GM18520 (cell line): ENCODE data around the gene PCK1.

Experiments used
- ATAC-seq: cut with Tn5 transposase; IDR thresholded peaks from one replicate; pipeline ENCODE4 v1.9.1; 2021; ENCODE audit not compliant: unreplicated experiment

PCK1 gene

DNA sequence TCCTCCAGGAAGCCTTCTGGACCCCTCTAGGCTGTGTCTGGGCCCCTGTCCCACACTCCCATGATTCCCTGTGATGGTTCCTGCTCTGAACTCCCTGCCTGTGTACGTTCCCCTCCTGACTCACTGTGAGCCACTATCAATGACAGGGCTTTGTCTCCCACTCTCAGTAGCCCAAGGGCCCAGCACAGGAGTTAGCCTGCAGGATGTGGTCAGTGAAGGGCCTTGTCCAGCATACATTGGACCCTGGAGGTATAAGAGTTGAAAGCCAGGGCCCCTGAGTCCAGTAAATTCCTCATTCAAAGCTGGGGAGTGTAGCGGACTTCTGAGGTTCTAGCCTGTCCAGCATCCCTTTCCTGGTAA, 40.3 kb downstream of the PCK1 start:
- ATAC-seq, result no peak

DNA sequence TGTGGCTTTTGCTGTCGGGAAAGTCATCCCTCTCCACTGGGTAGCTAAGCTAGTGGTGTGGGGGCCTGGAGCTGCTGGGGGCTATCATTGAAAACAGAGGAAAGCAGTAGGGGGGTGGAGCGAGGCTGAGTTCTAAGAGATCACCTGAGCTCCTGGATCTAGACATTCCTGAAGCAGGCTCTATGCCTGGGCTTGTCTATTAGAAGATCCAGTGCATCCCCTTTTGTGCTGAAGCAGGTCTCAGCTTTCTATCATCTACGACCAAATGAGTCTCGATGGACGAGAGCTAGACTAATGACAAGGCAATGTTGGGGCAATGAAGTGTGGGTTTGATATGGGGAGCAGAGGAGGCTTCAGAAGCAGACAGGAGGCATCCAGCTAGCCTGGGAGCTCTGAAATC, 40.8 kb downstream of the PCK1 start:
- ATAC-seq, result no peak

DNA sequence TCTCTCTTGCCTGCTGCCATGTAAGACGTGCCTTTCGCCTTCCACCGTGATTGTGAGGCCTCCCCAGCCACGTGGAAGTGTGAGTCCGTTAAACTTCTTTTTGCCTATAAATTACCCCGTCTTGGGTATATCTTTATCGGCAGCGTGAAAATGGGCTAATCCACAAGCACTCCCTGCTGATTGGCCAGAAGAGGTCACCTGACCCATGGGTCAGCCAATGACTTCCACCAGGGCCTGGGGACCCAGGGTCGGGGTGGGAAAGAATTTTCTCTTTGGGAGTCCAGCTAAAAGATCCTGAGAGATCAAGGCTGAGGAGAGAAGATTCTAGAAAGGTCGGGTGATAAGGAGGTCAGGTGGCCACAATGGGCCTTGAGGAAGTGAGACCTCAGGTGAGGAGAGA, 42.2 kb downstream of the PCK1 start:
- no peak for ATAC-seq

DNA sequence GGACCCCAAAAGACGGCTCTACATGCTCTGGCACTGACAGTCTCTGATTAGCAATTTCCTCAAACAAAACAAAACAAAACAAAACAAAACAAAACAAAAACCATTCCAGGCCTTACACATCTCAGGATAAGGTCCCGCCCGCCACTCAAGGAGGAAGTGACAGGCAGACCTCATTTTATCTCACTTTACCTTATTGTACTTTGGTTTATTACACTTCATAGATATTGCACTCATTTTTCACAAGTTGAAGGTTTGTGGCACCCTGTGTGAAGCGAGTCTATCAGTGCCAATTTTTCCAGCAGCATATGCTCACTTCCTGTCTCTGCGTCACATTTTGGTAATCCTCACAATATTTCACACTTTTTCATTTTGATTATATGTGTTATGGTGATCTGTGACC, 44.1 kb downstream of the PCK1 start:
- no peak for ATAC-seq

DNA sequence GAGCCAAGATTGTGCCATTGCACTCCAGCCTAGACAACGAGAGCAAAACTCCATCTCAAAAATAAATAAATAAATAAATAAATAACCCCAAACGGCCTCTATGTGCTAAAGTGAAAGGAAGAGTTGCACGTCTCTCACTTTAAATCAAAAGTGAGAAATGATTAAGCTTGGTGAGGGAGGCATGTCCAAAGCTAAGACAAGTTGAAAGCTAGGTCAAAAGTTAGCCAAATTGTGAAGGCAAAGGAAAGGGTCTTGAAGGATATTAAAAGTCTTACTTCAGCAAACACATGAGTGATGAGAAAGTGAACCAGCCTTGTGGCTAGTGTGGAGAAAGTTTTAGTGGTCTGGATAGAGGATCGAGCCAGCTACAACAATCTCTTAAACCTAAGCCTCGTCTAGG, 45.0 kb downstream of the PCK1 start:
- ATAC-seq, result no peak

DNA sequence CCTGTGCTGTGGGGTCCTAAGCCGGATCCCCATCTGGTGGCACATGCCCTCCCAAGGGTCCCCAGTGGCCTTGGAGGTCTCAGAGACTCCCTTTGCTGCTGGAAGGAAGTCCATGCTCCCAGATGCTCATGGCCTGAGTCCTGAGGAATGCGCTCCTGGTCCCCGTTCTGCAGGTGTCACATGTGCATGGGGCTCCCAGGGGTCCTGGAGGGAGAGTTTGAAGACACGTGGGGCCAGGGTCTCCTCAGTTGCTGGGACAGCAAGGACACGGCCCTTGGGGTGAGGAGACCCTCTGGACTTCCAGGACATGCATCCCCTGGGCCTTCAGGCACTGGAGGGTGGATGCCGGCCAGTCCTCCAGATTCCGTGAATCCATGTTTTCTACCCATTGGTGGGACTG, 47.6 kb downstream of the PCK1 start:
- no peak for ATAC-seq

DNA sequence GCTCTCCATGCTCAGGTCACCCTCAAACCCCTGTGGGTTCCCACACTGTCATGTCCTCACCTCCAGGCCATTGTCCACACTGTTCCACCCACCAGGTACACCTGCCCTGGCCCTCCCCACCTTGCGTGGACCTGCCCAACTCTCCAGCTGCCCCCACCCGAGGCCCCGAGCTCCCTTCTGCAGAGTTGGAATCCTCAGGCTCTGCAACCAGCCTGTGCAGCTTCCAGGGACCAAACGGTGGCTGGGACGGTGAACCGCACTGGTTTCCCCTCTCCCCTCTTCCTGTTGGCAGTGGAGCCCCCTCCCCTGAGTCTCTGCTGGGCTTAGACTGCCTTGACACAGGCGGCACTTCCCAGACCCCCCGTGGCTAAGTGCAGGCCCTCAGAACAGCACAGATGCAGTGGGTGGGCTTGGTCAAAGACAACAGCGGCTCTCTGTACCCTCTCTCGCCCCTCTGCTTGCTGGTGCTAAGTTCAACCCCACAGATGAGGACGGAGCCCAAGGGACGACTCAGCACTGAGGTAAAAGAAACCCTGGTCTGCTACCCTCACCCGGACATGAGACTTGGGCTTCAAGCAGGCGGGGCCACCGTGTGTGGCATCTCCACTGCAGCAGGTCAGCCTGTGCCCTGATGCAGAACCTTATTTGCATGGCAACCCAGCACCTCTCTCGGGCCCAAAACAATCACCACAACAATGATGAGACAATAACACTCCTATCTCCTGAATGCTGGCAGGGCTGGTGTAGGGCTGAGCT, 48.4 kb downstream of the PCK1 start:
- ATAC-seq, result no peak

DNA sequence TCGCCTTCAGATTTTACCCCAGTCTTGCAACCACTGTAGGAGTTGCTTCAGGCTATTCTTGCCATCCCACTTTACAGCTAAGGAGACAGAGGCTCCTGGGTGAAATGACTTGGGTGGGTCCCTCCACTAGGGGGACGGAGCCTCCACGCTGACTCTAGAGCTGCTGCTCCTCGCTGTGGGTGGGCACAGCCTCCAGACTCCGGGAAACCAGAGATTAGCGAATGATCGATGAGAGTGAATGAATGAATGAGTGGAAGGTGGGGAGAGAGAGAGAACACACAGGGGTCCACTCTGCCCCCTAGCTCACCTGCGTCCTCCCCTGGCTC, 48.9 kb downstream of the PCK1 start:
- no peak for ATAC-seq

DNA sequence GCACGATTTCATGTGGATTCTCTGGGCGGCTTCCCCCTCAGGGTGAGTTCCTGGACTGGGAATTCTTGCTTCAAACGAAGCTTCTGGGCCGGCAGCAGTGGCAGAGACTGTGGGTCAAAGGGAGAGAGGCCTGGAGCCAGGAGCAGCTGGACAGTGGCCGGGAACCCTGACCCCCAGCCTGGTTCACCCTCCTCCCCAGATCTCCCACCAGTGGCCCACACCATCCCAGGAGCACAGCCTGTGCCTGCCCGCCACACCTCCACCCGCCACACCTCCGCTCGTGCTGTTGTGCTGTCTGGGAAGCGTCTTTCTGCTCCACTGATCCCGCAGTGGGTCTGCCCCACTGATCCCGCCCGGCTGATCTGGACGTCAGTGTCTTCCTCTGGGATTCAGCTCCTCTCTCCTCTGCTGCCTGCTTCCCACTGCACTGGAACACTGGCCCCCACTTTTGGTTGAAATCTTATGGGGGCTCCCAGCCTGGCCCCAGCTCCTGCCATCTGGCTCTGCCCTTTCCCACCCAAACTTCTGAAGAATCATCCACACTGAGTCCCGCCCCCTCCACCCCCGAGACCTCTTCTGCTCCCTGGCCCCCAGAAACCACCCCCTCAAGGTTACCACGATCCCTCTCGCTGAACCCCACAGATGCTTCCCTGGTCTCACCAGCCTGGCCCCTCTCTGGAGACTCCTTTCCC, 49.5 kb downstream of the PCK1 start:
- no peak for ATAC-seq

DNA sequence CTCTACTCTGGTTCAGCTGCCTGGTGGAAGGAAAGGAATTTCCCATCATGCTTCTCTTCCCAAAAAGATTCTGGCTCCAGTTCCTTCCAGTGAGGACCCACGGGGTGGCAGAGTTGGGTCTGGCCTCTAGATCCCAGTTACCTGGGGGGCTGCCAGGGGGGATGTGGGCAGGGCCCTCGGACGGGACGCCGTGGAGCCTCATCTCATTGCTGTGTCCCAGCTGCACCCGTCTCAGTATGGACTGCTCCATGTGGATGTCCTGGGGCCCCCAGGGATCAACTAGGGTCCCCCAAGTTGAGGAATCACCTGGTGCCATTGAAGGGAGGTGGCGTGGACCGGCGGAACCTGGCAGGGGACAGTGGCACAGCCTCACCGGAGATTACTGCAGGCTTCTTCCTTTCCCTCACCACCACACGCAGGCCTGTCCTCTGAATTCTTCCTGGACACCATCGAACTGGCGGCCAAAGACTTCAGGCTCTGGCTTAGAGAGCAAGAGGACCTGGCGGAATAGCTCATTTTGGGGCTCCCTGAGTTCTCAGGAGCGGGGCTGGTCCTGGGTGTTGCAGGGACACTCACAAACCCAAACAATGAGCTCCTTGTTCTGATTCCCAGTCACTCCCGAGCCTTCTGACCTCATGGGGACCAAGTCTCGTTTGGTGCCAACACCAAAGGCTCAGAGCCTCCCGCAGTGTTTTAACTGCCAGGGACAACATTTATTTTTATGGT, 50.8 kb downstream of the PCK1 start:
- no peak for ATAC-seq

DNA sequence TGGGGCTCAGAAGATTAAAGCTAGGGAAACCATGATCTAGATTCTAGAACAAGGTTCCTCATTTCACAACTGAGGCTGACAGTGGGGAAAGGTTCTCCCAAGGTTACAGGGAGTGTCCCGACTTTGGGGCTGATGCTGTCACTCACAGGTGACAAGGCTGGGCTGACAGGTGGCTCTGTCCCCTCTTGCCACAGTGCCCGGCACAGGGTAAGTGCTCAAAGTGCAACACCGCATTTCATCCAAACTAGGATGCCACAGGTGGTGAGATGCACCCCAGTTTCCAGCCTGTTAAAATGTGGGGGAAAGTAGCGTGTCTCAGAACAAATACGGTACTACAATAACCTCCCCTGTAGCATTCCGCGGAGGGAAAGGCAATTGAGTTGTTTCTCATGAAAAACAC, 51.5 kb downstream of the PCK1 start:
- no peak for ATAC-seq

DNA sequence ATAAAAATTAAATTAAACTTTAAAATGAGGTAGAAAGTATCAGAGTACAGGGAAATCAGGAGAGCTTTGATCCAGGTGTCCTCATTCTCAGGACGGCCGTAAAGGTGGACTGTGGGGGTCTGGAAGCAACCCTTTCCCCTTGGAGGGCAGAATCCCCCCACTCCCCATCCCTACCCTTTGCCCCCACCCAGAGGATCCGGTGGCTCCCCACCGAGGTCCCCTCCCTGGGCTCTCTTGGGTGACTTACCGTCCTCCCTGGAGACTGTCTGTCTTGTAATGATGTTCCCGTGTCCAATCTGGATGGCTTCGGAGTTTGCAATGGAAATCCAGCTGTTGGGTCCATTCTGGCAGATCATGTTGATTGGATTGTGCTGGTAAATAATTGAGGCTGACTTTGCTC, 52.0 kb downstream of the PCK1 start:
- ATAC-seq, result no peak

DNA sequence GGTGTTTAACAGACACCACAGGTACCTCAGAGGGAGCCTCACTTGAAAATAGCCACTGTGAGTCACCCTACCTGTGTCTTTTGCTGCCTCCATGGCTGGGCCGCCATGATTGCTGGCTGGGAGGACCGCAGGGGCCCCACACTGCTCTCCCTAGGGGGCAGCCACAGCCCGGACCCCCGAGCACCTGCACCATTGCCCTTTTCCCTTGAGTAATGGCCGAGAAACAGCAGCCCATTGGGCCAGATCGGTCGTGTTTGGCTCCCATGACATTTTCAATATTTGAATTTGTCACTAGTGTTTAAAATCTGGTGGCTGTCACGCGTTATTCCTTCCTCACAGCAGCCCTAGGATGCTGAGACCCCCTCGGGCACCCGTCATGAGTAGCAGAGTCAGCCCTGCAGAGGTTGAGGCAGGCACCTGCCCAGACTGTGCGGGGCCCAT, 52.6 kb downstream of the PCK1 start:
- ATAC-seq, result no peak

DNA sequence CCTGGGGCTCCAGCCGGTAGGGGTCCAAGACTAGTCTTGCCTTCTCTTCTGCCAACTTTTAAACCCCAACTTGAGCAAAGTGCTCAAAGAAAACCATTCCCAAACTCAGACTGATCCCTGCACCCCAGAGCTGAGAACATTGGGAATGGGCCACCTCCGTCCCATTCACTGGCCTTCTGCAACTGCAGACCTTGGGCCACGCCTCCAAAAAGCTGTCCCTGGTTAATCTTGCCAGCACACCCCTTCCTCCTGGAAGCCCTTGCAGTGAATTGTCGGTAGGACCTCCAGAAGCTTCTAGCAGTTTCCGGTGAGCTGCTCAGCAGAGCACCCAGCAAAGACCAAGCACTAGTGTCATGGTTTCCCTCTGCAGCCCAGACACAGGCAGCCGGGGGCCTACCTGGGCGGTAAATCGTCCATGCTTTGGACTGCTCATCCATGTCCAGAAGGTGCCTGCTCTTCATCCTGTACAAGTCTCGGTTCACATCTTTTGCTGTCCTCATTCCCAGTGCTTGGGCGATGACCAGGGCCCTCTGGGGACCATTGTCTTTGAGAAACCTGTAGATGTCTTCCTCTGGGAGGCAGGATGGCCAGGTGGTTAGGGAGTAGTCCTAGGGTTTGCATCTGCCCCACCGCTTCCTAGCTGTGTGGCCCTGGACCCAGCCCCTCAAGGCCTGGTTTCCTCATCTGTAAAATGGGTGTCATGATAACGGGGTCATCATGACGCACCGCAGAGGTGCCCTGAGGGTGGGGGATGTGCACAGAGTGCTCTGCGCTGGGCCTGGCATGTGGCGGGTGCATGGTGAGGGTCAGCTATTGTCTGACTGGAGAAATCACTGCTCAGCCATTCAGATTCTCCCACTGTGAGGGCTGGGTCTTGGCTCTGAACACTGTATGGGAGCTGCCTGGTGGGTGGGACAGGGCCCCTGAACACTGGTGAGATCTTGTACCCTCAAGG, 53.9 kb downstream of the PCK1 start:
- ATAC-seq, result no peak

DNA sequence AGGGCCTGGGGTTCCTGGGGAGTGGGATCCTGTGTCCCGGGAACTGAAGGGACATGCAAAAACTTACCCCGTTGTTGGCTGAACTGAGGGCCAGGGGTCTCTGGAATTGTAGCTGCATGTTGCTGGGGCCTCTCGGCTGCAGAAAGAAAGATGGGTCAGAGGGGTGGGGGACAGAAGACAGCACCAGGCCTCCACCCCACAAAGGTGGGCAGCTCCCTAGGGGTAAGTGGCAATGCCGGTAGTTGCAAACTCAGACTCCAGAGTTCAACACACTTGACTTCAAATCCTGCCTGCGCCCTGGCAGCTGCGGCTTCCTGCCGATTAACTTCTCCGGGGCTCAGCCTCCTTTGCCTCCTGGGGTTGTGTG, 54.5 kb downstream of the PCK1 start:
- ATAC-seq, result no peak

DNA sequence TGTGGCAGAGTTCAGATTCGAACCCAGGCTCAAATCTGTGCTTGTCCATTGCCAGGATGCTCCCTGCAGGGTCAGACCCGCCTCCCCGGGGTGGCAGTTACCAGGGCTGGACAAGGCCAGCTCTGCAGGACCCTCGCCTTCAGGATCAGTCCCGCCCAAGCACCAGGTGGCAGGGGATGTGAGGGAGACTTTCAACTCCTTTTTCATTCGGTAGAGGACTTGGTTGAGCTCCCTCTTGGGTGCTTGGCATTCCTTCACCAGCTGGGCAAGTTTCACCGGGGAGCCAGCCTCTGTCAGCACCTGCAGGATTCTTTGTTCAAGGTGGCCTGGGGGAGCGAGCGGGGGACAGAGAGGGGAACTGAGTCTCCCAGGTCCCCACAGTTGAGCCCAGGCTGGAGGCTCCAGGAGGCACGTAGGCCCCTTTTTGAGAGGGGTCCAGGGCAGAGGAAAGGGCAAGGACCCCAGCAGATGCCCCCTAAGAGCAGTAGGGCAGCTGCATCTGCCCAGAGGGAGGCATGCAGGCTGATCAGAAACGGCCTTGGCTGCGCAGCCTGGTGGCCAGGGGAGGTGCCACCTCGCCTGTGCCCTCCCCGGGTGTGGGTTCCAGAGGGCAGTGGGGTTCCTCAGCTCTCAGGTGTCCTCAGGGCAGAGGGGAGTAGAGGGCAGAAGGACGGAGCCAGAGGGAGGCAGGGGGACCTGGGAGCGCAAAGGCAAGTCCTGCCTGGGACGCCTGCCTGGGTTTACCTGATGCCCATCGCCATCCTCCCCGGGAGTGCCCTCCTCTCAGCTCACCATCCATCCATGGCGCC, 55.4 kb downstream of the PCK1 start:
- no peak for ATAC-seq

DNA sequence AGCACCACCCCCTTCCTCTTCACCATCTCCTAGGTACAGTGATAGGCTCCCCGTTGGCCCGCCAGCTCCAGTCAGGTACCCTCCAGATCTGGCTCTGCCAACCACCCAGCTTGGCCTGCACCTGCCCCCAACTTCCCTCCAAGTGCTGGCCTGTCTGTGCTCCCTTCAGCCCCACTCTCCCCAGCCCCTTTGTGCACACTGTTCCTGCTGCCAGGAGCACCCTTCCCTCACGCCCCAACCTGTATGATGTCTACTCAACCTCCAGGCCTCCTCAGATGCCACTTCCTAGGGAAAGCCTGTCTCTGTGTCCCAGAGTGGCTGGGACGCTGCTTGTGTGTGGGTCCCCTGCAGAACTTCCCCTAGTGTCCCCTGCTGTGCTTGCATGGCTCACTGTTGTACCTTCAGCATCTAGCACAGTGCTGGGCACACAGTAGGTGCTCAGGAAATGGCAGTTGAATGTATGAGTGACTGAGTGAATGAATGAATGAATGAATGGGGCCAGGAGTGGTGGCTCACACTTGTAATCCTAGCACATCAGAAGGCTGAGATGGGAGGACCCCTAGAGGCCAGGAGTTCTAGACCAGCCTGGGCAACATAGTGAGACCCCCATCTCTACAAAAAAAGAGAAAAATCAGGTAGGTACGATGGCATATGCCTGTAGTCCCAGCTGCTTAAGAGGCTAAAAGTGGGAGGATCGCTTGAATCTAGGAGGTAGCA, 56.3 kb downstream of the PCK1 start:
- no peak for ATAC-seq
